Loucy (cell line): ENCODE data around the gene EPB41L5.

Experiments used
- H2AFZ ChIP-seq: fragments of 200-600 bp; sonication (generic); 2 replicates; pipeline ENCODE4 v1.6.0; 2016; ENCODE audit warnings: antibody characterized with exemption, mild to moderate bottlenecking, low read length, moderate library complexity
- H3F3A ChIP-seq: fragments of 200-600 bp; 2 replicates; pipeline ENCODE4 v1.6.0; 2016; ENCODE audit warnings: antibody characterized with exemption, low read depth, mild to moderate bottlenecking
- H3K27me3 ChIP-seq: fragments of 200-600 bp; sonication (generic); 2 replicates; pipeline ENCODE4 v1.6.1; 2014; ENCODE audit warnings: low read length, mild to moderate bottlenecking; ENCODE audit not compliant: insufficient read depth, poor library complexity, severe bottlenecking
- H3K36me3 ChIP-seq: fragments of 200-600 bp; sonication (generic); 2 replicates; pipeline ENCODE4 v1.6.1; 2016; ENCODE audit warnings: low read length; ENCODE audit not compliant: insufficient read depth
- H3K4me1 ChIP-seq: fragments of 200-600 bp; sonication (generic); 2 replicates; pipeline ENCODE4 v1.5.1; 2014; ENCODE audit warnings: low read length, mild to moderate bottlenecking; ENCODE audit not compliant: insufficient read depth, poor library complexity, severe bottlenecking
- H3K4me2 ChIP-seq: fragments of 200-600 bp; sonication (generic); 2 replicates; pipeline ENCODE4 v1.6.0; 2014; ENCODE audit warnings: antibody characterized with exemption, low read length, low read depth, mild to moderate bottlenecking; ENCODE audit not compliant: poor library complexity, severe bottlenecking
- H3K4me3 ChIP-seq: fragments of 200-600 bp; sonication (generic); 2 replicates; pipeline ENCODE4 v1.5.1; 2014; ENCODE audit warnings: low read length, mild to moderate bottlenecking, mixed read lengths; ENCODE audit not compliant: poor library complexity, severe bottlenecking
- H3K79me2 ChIP-seq: fragments of 200-600 bp; sonication (generic); 2 replicates; pipeline ENCODE4 v1.6.1; 2014; ENCODE audit warnings: low read length; ENCODE audit not compliant: insufficient read depth
- H3K9ac ChIP-seq: fragments of 200-600 bp; sonication (generic); 2 replicates; pipeline ENCODE4 v1.6.0; 2014; ENCODE audit warnings: mild to moderate bottlenecking, low read depth, low read length, moderate library complexity; ENCODE audit not compliant: poor library complexity, severe bottlenecking
- H3K9me2 ChIP-seq: fragments of 200-600 bp; sonication (generic); replicated peaks from 2 replicates; pipeline ENCODE4 v1.6.1; 2016; ENCODE audit warnings: low read depth, low read length, mixed read lengths
- H3K9me3 ChIP-seq: fragments of 200-600 bp; sonication (generic); 2 replicates; pipeline ENCODE4 v1.6.1; 2014; ENCODE audit warnings: mild to moderate bottlenecking, antibody characterized with exemption, low read length, low read depth; ENCODE audit not compliant: insufficient read depth
- H4K20me1 ChIP-seq: fragments of 200-600 bp; sonication (generic); 2 replicates; pipeline ENCODE4 v1.6.0; 2014; ENCODE audit warnings: antibody characterized with exemption, low read length, mild to moderate bottlenecking; ENCODE audit not compliant: insufficient read depth, poor library complexity, severe bottlenecking
- CTCF ChIP-seq: fragments of 200-600 bp; sonication (generic); conservative IDR thresholded peaks from 2 replicates; pipeline ENCODE4 v1.5.1; 2014; ENCODE audit warnings: mild to moderate bottlenecking, antibody characterized with exemption, low read length
- EZH2phosphoT487 ChIP-seq: fragments of 200-600 bp; IDR thresholded peaks from 2 replicates; pipeline ENCODE4 v1.6.1; 2018; ENCODE audit warnings: antibody characterized with exemption, mild to moderate bottlenecking, moderate library complexity, borderline replicate concordance

The EPB41L5 gene

DNA sequence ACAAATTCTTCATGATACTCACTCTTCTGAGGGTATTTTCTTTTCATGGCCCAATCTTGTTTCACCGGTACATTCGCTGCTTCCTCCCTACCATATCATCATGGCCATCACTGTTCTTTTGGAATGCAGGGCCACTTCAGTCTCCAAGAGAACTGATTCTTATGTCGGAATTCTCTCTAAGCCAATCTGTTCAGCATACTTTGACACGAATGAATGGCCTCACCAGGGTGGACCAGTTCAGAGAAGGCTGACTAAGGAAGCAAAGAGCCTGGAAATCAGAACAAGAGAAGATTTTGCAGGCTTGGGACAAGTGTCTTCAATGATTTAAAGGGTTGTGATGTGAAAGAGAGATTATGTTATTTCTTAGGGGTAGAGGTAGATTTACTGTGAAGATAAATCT lies 5.0 kb upstream of the EPB41L5 start:
- Histone ChIP-seq H3K9ac (no peak overlapping the region), H4K20me1 (no peaks in the 10 kb centered on the region), H3K4me1 (peaks cover 4% of the 10 kb centered on the region), H3F3A (no peaks in the 10 kb centered on the region), H3K4me2 (no peak overlapping the region), H3K9me3 (no peaks in the 10 kb centered on the region), H3K4me3 (no peak overlapping the region), H2AFZ (no peak overlapping the region), H3K79me2 (no peaks in the 10 kb centered on the region), H3K9me2 (no peaks in the 10 kb centered on the region), H3K36me3 (no peaks in the 10 kb centered on the region), H3K27me3 (no peaks in the 10 kb centered on the region)
- TF ChIP-seq CTCF (no peak), EZH2phosphoT487 (no peak)

- H3K79me2 ChIP-seq, result peaks cover 14% of the 10 kb centered on the region
- H4K20me1 ChIP-seq, result peaks cover 9% of the 10 kb centered on the region
- peaks cover 11% of the 10 kb centered on the region for H3K4me1 ChIP-seq
- H3K36me3 ChIP-seq, result no peaks in the 10 kb centered on the region
- H2AFZ ChIP-seq, result peak overlapping the region; percentile 96
- H3K27me3 ChIP-seq, result no peaks in the 10 kb centered on the region
- peak overlapping the region; percentile 5 for H3K9ac ChIP-seq
- no peaks in the 10 kb centered on the region for H3K9me3 ChIP-seq
- H3F3A ChIP-seq, result no peaks in the 10 kb centered on the region
- TF ChIP-seq CTCF (no peak), EZH2phosphoT487 (no peak)
- H3K4me2 ChIP-seq, result peak overlapping the region; percentile 68
- no peaks in the 10 kb centered on the region for H3K9me2 ChIP-seq
- H3K4me3 ChIP-seq, result peak overlapping the region; percentile 87
These were observed 514 bp upstream of the EPB41L5 start for GRCh38 chr2:120012363-120012762.

GRCh38 chr2:120013597-120014223 lies 833 bp downstream of the EPB41L5 start:
- peaks cover 11% of the 10 kb centered on the region for H3K4me1 ChIP-seq
- peak overlapping the region; percentile 87 for H3K4me3 ChIP-seq
- H2AFZ ChIP-seq, result peak overlapping the region; percentile 96
- no peaks in the 10 kb centered on the region for H3K9me2 ChIP-seq
- no peaks in the 10 kb centered on the region for H3K27me3 ChIP-seq
- H4K20me1 ChIP-seq, result peaks cover 9% of the 10 kb centered on the region
- no peaks in the 10 kb centered on the region for H3K9me3 ChIP-seq
- H3K36me3 ChIP-seq, result no peaks in the 10 kb centered on the region
- no peaks in the 10 kb centered on the region for H3F3A ChIP-seq
- peaks cover 14% of the 10 kb centered on the region for H3K79me2 ChIP-seq
- peak overlapping the region; percentile 68 for H3K4me2 ChIP-seq
- peak overlapping the region; percentile 78 for H3K9ac ChIP-seq
- TF ChIP-seq EZH2phosphoT487 (no peak), CTCF (no peak)
